SH-SY5Y (cell line): Measurements from ENCODE around the gene IL18RAP.

Experiments used
- GATA2 ChIP-seq: IDR thresholded peaks from 2 replicates; pipeline ENCODE4 v1.6.1; 2011; ENCODE audit warnings: mild to moderate bottlenecking, low read depth, low read length
- GATA3 ChIP-seq: IDR thresholded peaks from 2 replicates; pipeline ENCODE4 v1.6.1; 2011; ENCODE audit warnings: low read depth, mild to moderate bottlenecking, low read length, moderate library complexity

- TF ChIP-seq GATA2, result no peak
- no peak for TF ChIP-seq GATA3
Measured at GRCh38 chr2:102483086-102483485, 60.1 kb downstream of the IL18RAP start.
